GM19099 (cell line): ENCODE measurements around the gene PCMT1.

ENCODE experiments used
- POLR2A ChIP-seq: IDR thresholded peaks from 3 replicates; pipeline ENCODE4 v1.6.1; 2011; ENCODE audit warnings: low read depth; ENCODE audit not compliant: insufficient read length; ENCODE audit errors: extremely low read depth

PCMT1 gene

DNA sequence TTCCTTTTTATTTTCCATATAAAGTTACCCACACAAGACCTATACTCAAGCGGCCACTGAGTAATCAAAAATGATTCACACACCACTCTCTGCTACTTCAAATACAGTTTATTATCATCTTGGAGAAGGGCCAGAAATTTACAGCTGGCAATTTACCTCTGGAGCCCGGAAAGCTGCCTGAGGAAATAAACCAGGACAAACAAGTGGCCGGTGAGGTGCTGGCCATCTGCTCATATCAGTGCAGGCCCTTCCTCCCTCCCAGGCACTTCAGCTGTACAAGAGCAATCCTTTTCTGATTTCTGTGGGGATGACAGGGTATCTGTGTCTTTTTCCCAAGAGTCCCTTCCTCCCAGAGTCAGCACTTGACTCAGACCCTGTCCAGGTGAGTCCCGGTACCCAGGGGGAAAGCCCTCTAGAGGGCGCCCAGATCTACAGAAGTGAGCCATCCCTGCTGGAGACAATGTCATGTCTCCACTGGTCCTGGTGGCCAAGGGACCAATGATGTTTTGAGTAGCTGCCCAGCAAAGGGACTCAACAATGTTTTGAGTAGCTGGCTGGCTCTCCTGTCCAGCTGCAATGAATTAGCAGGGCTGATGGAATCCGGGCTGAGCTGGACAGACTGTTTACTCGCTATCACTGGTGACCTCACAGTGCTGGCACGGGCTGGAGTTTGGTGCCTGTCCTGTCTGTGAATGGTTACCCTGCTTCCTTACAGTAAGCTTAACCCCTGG, 91.0 kb downstream of the PCMT1 start:
- TF ChIP-seq POLR2A: no peak

DNA sequence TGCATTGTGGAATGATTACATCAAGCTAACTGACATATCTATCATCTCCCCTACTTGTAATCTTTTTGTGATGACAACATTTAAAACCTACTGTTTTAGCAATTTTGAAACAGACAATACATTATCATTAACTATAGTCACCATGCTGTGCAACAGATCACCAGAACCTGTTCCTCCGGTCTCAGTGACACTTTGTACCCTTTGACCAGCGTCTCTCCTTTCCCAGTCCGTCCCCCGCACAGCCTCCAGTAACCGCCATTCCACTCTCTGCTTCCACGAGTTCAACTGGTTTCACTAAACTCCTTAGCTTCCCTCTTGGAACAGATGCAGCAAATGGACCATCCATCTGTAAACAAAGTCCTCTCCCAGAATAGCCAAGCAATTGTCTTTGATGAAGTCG, 92.8 kb downstream of the PCMT1 start:
- no peak for TF ChIP-seq POLR2A

- TF ChIP-seq POLR2A: no peak
Measured at GRCh38 chr6:149843051-149843633, 93.6 kb downstream of the PCMT1 start.

DNA sequence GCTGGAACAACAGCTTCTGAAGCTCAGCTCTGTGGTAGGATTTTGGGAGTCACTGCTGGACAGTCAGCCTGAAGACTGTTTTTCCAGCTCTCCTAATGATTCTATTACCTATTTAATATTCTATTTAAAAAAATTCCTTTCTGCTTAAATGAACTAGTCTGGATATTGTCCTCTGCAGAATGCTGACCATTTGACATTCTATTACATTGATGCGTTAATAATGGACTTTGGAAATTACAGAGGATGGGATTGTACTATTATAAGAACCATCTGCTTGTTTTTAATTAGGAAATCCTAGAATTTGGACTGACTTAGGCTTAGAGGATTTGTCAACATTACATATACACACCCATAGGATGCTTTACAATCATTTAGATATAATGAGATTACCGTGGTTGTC, 94.9 kb downstream of the PCMT1 start:
- no peak for TF ChIP-seq POLR2A

DNA sequence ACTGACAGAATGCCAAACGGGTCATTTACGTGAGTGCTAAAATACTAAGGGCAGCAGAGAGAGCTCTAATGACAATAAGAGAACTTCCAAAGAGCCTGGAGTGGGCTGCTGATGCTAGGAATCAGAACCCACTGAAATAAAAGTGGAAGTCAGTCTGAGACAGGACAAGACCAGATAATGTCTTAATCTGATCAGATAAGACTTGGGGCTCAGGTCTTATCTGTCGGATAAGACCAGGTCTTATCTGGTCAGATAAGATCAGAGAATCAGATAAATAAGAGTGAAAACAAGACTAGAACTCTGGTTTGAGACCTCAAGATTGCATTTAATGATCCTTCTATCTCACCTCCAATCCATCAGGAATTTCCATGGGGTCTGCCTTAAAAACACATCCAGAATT, 96.0 kb downstream of the PCMT1 start:
- no peak for TF ChIP-seq POLR2A

GRCh38 chr6:149846321-149846720, 96.8 kb downstream of the PCMT1 start:
- no peak for TF ChIP-seq POLR2A

DNA sequence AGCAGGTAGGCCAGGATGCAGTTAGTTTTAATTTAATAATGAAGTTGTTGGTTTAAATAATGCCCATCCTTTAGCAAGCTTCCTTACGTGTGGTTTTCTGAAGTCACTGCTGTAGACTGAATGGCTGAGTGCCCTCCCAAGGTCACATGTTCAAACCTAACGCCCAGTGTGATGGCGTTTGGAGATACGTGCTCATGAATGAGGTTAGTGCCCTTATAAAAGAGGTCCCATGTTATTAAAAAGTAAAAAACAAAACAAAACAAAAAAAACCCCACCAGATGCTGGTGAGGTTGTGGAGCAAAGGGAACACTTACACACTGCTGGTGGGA, 98.4 kb downstream of the PCMT1 start:
- TF ChIP-seq POLR2A: no peak

- TF ChIP-seq POLR2A: no peak
Measured at GRCh38 chr6:149851461-149852110, 102.0 kb downstream of the PCMT1 start.

DNA sequence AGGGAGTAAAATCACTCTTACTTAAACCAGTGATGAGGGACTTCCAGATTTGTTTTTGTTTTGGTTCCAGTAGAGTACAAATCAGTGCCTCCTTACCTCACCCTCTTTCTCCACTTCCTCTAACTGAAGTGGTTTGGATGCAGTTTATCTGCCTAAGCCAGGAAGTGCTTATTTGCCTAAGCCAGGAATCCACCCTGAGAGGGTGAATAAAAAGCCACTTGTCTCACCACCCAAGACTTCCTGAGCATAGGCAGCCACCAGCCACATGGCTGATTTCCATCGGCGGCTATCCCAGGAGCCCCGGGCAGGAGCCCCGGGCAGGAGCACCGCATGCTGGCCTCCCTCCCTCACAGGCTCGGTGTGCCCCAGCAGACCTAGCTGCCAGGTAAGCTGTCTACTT, 102.6 kb downstream of the PCMT1 start:
- no peak for TF ChIP-seq POLR2A

GRCh38 chr6:149852881-149853280, 103.3 kb downstream of the PCMT1 start:
- no peak for TF ChIP-seq POLR2A

- TF ChIP-seq POLR2A: no peak
Measured at GRCh38 chr6:149854532-149854931, 105.0 kb downstream of the PCMT1 start.

- no peak for TF ChIP-seq POLR2A
Measured at GRCh38 chr6:149855040-149855654, 105.6 kb downstream of the PCMT1 start.

- TF ChIP-seq POLR2A: no peak
Measured at GRCh38 chr6:149855741-149856140, 106.2 kb downstream of the PCMT1 start.

DNA sequence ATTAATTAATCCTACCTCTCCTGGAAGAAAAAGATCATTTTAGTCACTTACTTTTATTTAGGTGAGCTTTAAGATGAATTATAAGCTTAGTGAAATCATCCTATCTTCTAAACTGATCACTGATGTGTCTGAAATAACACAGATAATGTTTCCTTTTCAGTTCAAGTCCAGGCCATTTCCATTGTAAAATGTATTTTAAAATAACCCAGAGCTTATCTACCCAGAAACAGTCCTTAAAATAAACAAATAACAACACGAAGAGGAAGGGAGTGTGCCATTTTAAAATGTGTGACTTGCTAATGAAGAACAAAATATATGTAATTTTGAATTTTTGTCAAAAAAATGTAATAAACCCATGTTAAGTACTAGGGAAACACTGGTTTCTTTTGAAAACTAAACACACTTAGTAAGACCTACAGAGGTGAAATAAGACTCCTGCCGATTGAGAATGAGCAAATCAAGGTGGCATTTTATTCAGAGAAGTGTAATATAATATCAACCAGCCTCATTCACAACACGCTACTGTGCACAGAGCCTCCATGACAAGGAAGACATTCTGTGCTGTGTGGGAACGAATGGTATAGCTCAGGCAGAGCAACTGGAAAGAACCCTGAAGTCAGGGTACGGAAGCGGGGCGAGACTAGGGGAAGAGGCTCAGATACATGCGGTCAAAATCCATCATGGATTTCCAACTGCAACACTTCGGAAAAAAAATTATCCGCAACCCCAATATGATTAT, 106.9 kb downstream of the PCMT1 start:
- TF ChIP-seq POLR2A: no peak

GRCh38 chr6:149857541-149857940, 108.0 kb downstream of the PCMT1 start:
- no peak for TF ChIP-seq POLR2A
